Activated naive CD4-positive, alpha-beta T cell treated with anti-CD3 and anti-CD28 coated beads for 36 hours (primary cell): ENCODE measurements around the gene SYNE2. TPM values are rescaled to one million over a fixed set of nuclear protein-coding genes. Genes with fewer than 3 reads are reported as not detected.

Experiments
- CTCF ChIA-PET: fragments of 350-600 bp; sonication (Branson Sonifier 250); formaldehyde crosslinking; loops from one replicate; lab custom pipeline; 2021; ENCODE audit warnings: antibody characterized with exemption; lab: Charles Lee
- DNase-seq: peaks from one replicate; pipeline ENCODE4 v3.0.0-alpha.2; 2020
- H3K27ac Mint-ChIP-seq: one replicate; pipeline ENCODE4 v1.8.0; 2021; ENCODE audit warnings: mild to moderate bottlenecking, mixed read lengths
- H3K27me3 Mint-ChIP-seq: one replicate; pipeline ENCODE4 v1.8.0; 2021; ENCODE audit warnings: low read depth, mixed read lengths
- H3K36me3 Mint-ChIP-seq: one replicate; pipeline ENCODE4 v1.8.0; 2021; ENCODE audit warnings: low read depth, mixed read lengths
- H3K4me1 Mint-ChIP-seq: one replicate; pipeline ENCODE4 v1.8.0; 2021; ENCODE audit warnings: low read depth, mixed read lengths
- H3K4me3 Mint-ChIP-seq: one replicate; pipeline ENCODE4 v1.8.0; 2021; ENCODE audit warnings: mild to moderate bottlenecking, moderate library complexity, mixed read lengths
- H3K9me3 Mint-ChIP-seq: one replicate; pipeline ENCODE4 v1.8.0; 2021; ENCODE audit warnings: mixed read lengths
- intact Hi-C: fragments of 100-400 bp; cut with micrococcal nuclease; formaldehyde crosslinking; loops from one replicate; pipeline ENCODE4 v1.15.1; 2023
- total RNA-seq, 2 experiments: library from RNA; stranded (reverse); gene quantifications; one replicate each; pipeline ENCODE4 v1.2.3, GENCODE V29; 2021

The SYNE2 gene
- total RNA-seq, 2 experiments from 2014 or later: 22.1 to 22.3 TPM

GRCh38 chr14:63951021-63951420 lies 98.2 kb downstream of the SYNE2 start:
- H3K27ac Mint-ChIP-seq: no peak overlapping the region
- peaks cover 13% of the 10 kb centered on the region for H3K36me3 Mint-ChIP-seq
- DNase-seq: no peak

GRCh38 chr14:63951429-63951828 lies 98.6 kb downstream of the SYNE2 start:
- intact Hi-C loops: no loop called here
- H3K36me3 Mint-ChIP-seq: peaks cover 14% of the 10 kb centered on the region
- no peak overlapping the region for H3K27ac Mint-ChIP-seq
- CTCF ChIA-PET: no interaction called here
- H3K27me3 Mint-ChIP-seq: no peaks in the 10 kb centered on the region
- no peaks in the 10 kb centered on the region for H3K9me3 Mint-ChIP-seq
- peaks cover 2% of the 10 kb centered on the region for H3K4me1 Mint-ChIP-seq
- no peak for DNase-seq
- H3K4me3 Mint-ChIP-seq: no peak overlapping the region

More at GRCh38 chr14:63951021-63951420, 98.2 kb downstream of the SYNE2 start:
- Mint-ChIP-seq H3K4me3 (no peak overlapping the region), H3K9me3 (no peaks in the 10 kb centered on the region), H3K27me3 (no peaks in the 10 kb centered on the region), H3K4me1 (peaks cover 2% of the 10 kb centered on the region)
- CTCF ChIA-PET: interaction anchor here (0.6 kb wide), 1 partner anchor 269 kb away, joined by 7 read pairs; no protein-coding TSS in a partner anchor
- intact Hi-C loops: no loop called here

DNA sequence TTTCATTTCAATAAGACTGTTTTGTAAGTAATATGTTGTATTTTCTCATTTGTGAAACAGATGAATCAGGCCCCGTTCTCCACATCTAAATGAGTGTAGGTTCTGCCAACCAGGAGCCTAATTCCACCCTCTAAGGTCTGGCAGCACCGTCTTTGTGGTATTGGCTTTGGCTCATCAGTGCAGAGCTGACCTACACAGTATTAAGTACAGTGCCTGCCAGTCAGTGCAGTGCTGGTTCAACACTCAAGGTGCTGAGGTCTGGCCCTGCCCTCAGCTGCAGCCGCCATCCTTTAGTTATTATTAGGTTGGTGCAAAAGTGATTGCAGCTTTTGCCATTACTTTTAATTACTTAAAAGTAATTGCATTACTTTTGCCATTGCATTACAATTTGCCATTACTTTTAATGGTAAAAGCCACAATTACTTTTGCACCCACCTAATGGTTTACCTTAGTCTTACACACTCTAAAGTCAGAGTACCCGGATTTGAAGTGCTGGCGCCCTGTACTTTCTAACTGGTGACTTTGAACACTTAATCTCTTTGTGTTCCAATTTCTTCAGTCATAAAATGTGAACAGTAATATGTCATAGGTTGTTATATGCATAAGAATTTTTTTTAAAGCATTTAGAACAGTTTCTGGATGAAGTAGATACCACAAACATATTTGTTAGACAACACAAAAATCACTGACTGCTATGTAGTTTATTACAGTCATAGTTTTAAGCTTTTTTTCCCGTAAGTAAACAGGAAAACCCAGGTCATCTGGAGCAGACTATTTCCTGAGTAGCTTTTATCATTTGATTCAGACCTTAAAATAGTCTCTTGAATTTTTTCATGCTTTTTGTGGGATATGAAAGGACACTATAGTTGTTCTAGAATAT lies 99.5 kb downstream of the SYNE2 start:
- H3K36me3 Mint-ChIP-seq: peaks cover 17% of the 10 kb centered on the region
- no peaks in the 10 kb centered on the region for H3K27me3 Mint-ChIP-seq
- peaks cover 2% of the 10 kb centered on the region for H3K4me1 Mint-ChIP-seq
- CTCF ChIA-PET: no interaction called here
- no peak overlapping the region for H3K27ac Mint-ChIP-seq
- DNase-seq: no peak
- intact Hi-C loops: no loop called here
- H3K4me3 Mint-ChIP-seq: no peak overlapping the region
- no peaks in the 10 kb centered on the region for H3K9me3 Mint-ChIP-seq

DNA sequence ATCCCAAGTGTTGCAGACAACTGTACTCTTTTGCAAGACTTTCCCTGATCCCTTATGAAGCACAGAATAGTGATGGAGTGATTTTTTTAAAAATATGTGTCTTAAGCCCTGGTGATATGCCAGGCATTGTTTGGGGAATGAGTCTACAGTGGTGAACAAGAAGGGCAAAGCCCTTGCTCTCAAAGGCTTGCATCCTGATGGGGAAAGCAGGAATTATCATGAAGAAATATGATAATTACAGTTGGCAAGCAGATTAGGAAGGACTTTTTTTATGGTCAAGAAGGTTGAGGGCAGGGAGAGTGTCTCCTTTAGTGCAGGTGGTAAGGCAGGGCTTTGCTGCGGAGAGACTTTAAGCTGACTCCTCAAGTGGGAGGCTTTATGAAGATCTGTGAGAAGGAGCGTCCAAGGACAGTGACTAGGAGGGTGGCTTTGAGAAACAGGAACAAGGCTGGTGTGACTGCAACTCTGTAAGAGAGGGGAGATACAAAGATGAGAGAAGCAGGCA lies 100.2 kb downstream of the SYNE2 start:
- Mint-ChIP-seq H3K27ac (no peak overlapping the region), H3K4me3 (no peak overlapping the region), H3K9me3 (no peaks in the 10 kb centered on the region), H3K36me3 (peaks cover 17% of the 10 kb centered on the region), H3K27me3 (no peaks in the 10 kb centered on the region), H3K4me1 (peaks cover 2% of the 10 kb centered on the region)
- intact Hi-C loops: no loop called here
- CTCF ChIA-PET: no interaction called here
- DNase-seq: no peak

- Mint-ChIP-seq H3K27ac (no peak overlapping the region), H3K27me3 (no peaks in the 10 kb centered on the region), H3K36me3 (peaks cover 12% of the 10 kb centered on the region), H3K4me3 (no peak overlapping the region), H3K9me3 (no peaks in the 10 kb centered on the region), H3K4me1 (peaks cover 2% of the 10 kb centered on the region)
- no peak for DNase-seq
- CTCF ChIA-PET: no interaction called here
- intact Hi-C loops: no loop called here
These were observed 103.5 kb downstream of the SYNE2 start for GRCh38 chr14:63956326-63956725.

GRCh38 chr14:63960926-63961567 lies 108.2 kb downstream of the SYNE2 start:
- intact Hi-C loops: no loop called here
- Mint-ChIP-seq H3K27me3 (no peaks in the 10 kb centered on the region), H3K27ac (no peak overlapping the region), H3K4me3 (no peak overlapping the region), H3K36me3 (peaks cover 7% of the 10 kb centered on the region), H3K9me3 (no peaks in the 10 kb centered on the region), H3K4me1 (no peaks in the 10 kb centered on the region)
- no peak for DNase-seq
- CTCF ChIA-PET: no interaction called here

- intact Hi-C loops: no loop called here
- no peaks in the 10 kb centered on the region for H3K27me3 Mint-ChIP-seq
- no peaks in the 10 kb centered on the region for H3K9me3 Mint-ChIP-seq
- H3K4me1 Mint-ChIP-seq: no peaks in the 10 kb centered on the region
- no peak for DNase-seq
- CTCF ChIA-PET: no interaction called here
- no peak overlapping the region for H3K27ac Mint-ChIP-seq
- no peak overlapping the region for H3K4me3 Mint-ChIP-seq
- H3K36me3 Mint-ChIP-seq: peaks cover 3% of the 10 kb centered on the region
These were observed 110.1 kb downstream of the SYNE2 start for GRCh38 chr14:63962906-63963305.

GRCh38 chr14:63963439-63963838 lies 110.6 kb downstream of the SYNE2 start:
- Mint-ChIP-seq H3K4me1 (no peaks in the 10 kb centered on the region), H3K4me3 (no peak overlapping the region), H3K9me3 (no peaks in the 10 kb centered on the region), H3K27me3 (no peaks in the 10 kb centered on the region), H3K36me3 (peaks cover 2% of the 10 kb centered on the region), H3K27ac (no peak overlapping the region)
- CTCF ChIA-PET: no interaction called here
- intact Hi-C loops: no loop called here
- no peak for DNase-seq

DNA sequence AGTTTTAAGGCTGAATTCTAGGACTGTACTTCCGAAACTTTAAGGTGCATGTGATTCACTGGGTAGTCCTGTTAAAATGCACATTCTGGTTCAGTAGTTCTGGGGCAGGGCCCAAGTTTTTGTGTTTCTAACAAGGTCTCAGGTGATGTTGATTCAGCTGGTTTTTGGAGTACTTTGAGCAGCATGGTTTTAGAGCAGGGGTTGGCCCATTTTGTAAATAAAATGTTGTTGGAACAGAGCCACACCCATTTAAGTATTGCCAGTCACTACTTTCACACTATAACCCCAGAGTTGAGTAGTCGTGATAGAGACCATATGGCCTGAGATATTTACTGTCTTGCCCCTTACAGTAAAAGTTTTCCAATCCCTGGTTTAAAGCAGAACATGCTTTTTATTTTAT lies 111.3 kb downstream of the SYNE2 start:
- Mint-ChIP-seq H3K9me3 (no peaks in the 10 kb centered on the region), H3K27ac (no peak overlapping the region), H3K4me1 (no peaks in the 10 kb centered on the region), H3K4me3 (no peak overlapping the region), H3K36me3 (peaks cover 3% of the 10 kb centered on the region), H3K27me3 (no peaks in the 10 kb centered on the region)
- CTCF ChIA-PET: no interaction called here
- intact Hi-C loops: no loop called here
- no peak for DNase-seq

- intact Hi-C loops: no loop called here
- Mint-ChIP-seq H3K9me3 (no peaks in the 10 kb centered on the region), H3K4me3 (no peak overlapping the region), H3K36me3 (peaks cover 3% of the 10 kb centered on the region), H3K27ac (no peak overlapping the region), H3K4me1 (no peaks in the 10 kb centered on the region), H3K27me3 (no peaks in the 10 kb centered on the region)
- DNase-seq: no peak
- CTCF ChIA-PET: interaction anchor here (0.7 kb wide), 1 partner anchor 92 kb away, joined by 4 read pairs; no protein-coding TSS in a partner anchor
These were observed 113.6 kb downstream of the SYNE2 start for GRCh38 chr14:63966407-63966806.

GRCh38 chr14:63972323-63972932 lies 119.6 kb downstream of the SYNE2 start:
- no peaks in the 10 kb centered on the region for H3K4me1 Mint-ChIP-seq
- DNase-seq: no peak
- no peak overlapping the region for H3K27ac Mint-ChIP-seq
- H3K9me3 Mint-ChIP-seq: no peaks in the 10 kb centered on the region
- CTCF ChIA-PET: no interaction called here
- H3K27me3 Mint-ChIP-seq: no peaks in the 10 kb centered on the region
- intact Hi-C loops: no loop called here
- H3K36me3 Mint-ChIP-seq: peaks cover 5% of the 10 kb centered on the region
- H3K4me3 Mint-ChIP-seq: no peak overlapping the region

DNA sequence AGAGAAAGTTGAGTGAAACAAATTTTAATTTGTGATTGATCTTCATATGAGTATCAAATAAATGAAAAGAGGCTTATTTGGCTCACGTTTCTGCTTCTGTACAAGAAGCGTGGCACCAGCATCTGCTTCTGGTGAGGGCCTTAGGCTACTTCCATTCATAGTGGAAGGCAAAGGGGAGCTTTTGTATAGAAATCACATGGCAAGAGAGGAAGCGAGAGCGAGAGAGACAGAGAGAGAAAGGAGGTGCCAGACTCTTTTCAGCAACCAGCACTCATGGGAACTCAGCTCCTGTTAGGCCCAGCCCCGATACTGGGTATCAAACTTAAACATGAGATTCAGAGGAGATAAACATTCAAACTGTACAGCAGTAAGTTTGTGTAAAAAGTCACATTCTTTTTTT lies 121.4 kb downstream of the SYNE2 start:
- Mint-ChIP-seq H3K36me3 (peaks cover 13% of the 10 kb centered on the region), H3K4me1 (no peaks in the 10 kb centered on the region), H3K4me3 (no peak overlapping the region), H3K27me3 (no peaks in the 10 kb centered on the region), H3K9me3 (no peaks in the 10 kb centered on the region), H3K27ac (no peak overlapping the region)
- CTCF ChIA-PET: no interaction called here
- DNase-seq: no peak
- intact Hi-C loops: no loop called here
